ENCODE measurements around the gene SLC16A8.

DNA sequence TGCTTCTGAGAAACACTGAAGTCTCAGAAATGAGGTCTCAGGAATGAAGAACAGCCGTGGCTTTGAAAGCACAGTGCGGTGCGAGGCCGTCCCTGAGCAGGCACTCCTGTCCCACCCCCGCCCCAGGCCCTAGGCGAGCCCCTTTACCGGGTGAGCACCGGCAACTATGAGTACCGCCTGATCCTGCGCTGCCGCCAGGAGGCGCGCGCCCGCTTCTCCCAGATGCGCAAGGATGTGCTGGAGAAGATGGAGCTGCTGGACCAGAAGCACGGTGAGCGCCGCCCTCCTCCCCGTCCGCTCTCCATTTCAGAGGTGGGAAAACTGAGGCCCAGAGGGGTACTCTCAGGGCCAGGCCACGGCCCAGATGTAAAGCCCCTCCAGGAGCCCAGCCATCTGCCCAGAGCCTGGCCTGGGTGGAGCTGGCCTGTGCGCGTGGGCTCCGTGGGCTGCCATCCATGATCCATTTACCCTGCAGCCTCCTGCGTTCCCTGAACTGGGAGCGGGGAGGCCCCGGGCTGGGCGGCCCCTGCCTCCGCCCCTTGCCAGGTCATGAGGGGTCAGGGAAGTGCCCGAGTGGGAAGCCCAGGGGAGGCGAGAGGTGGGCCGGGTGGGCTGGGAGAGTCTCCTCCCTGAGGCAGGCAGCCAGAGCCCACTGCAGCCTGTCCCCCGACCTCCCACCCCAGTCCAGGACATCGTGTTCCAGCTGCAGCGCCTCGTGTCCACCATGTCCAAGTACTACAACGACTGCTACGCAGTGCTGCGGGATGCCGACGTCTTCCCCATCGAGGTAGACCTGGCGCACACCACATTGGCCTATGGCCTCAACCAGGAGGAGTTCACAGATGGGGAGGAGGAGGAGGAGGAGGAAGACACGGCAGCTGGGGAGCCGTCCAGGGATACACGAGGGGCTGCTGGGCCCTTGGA is 9.5 kb downstream of the SLC16A8 start:
- TF ChIP-seq EZH2phosphoT487 (IDR thresholded peaks at IDR 0.05) (no peak), EZH2 (IDR thresholded peaks at IDR 0.05) (no peak)
- TF ChIP-seq, protein P1, sequence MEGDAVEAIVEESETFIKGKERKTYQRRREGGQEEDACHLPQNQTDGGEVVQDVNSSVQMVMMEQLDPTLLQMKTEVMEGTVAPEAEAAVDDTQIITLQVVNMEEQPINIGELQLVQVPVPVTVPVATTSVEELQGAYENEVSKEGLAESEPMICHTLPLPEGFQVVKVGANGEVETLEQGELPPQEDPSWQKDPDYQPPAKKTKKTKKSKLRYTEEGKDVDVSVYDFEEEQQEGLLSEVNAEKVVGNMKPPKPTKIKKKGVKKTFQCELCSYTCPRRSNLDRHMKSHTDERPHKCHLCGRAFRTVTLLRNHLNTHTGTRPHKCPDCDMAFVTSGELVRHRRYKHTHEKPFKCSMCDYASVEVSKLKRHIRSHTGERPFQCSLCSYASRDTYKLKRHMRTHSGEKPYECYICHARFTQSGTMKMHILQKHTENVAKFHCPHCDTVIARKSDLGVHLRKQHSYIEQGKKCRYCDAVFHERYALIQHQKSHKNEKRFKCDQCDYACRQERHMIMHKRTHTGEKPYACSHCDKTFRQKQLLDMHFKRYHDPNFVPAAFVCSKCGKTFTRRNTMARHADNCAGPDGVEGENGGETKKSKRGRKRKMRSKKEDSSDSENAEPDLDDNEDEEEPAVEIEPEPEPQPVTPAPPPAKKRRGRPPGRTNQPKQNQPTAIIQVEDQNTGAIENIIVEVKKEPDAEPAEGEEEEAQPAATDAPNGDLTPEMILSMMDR (IDR thresholded peaks at IDR 0.05): peak; percentile 59
